A673 (cell line): ENCODE data around the gene FGF3. TPM values are rescaled to one million over a fixed set of nuclear protein-coding genes. Genes with fewer than 3 reads are reported as not detected.

ENCODE experiments used
- BruUV-seq: library from RNA; stranded (reverse); fragments of 400-500 nt; replicated peaks from 2 replicates; lab custom pipeline; 2021; lab: Mats Ljungman, UMichigan
- CTCF ChIA-PET: fragments of 300-600 bp; sonication (Branson Sonifier 250); formaldehyde crosslinking; loops from one replicate; lab custom pipeline; 2022; ENCODE audit warnings: antibody characterized with exemption; lab: Charles Lee
- POLR2A ChIA-PET: fragments of 300-600 bp; sonication (Branson Sonifier 250); formaldehyde crosslinking; loops from one replicate; lab custom pipeline; 2022; ENCODE audit warnings: antibody characterized with exemption; ENCODE audit not compliant: low non-redundant PET; lab: Charles Lee
- DNase-seq: peaks from one replicate; pipeline ENCODE4 v3.0.0-alpha.2; 2015; ENCODE audit warnings: low spot score
- H3K27ac ChIP-seq: fragments of 200-600 bp; sonication (generic); 2 replicates; pipeline ENCODE4 v1.5.1; 2016; ENCODE audit warnings: mixed run types, low read depth, mild to moderate bottlenecking, mixed read lengths, antibody characterized with exemption, low read length; ENCODE audit not compliant: poor library complexity, severe bottlenecking
- H3K27me3 ChIP-seq: fragments of 200-600 bp; sonication (generic); replicated peaks from 2 replicates; pipeline ENCODE4 v1.6.1; 2017; ENCODE audit warnings: mixed run types, low read depth, mild to moderate bottlenecking, mixed read lengths, antibody characterized with exemption, low read length; ENCODE audit not compliant: insufficient read depth, poor library complexity
- H3K36me3 ChIP-seq: fragments of 200-600 bp; sonication (generic); 2 replicates; pipeline ENCODE4 v1.6.1; 2016; ENCODE audit warnings: mixed run types, mild to moderate bottlenecking, mixed read lengths, antibody characterized with exemption, low read length; ENCODE audit not compliant: insufficient read depth, poor library complexity, severe bottlenecking
- H3K4me1 ChIP-seq: fragments of 200-600 bp; sonication (generic); 2 replicates; pipeline ENCODE4 v1.6.1; 2017; ENCODE audit warnings: mixed run types, mild to moderate bottlenecking, mixed read lengths, antibody characterized with exemption, low read length; ENCODE audit not compliant: insufficient read depth, poor library complexity, severe bottlenecking
- H3K4me3 ChIP-seq: fragments of 200-600 bp; sonication (generic); 2 replicates; pipeline ENCODE4 v1.5.1; 2016; ENCODE audit warnings: low read depth, mixed run types, mild to moderate bottlenecking, mixed read lengths, low read length; ENCODE audit not compliant: poor library complexity, severe bottlenecking
- H3K9me3 ChIP-seq: fragments of 200-600 bp; sonication (generic); 2 replicates; pipeline ENCODE4 v1.6.1; 2016; ENCODE audit warnings: mixed run types, low read depth, mild to moderate bottlenecking, mixed read lengths, antibody characterized with exemption, low read length; ENCODE audit not compliant: poor library complexity, severe bottlenecking
- CTCF ChIP-seq: fragments of 300-800, 200-600 bp; sonication (generic); conservative IDR thresholded peaks from 2 replicates; pipeline ENCODE4 v1.5.1; 2017; ENCODE audit warnings: low read depth, mild to moderate bottlenecking, antibody characterized with exemption, low read length, moderate library complexity, mixed read lengths
- EZH2 ChIP-seq: fragments of 200-600 bp; sonication (generic); IDR thresholded peaks from 2 replicates; pipeline ENCODE4 v1.6.1; 2017; ENCODE audit warnings: borderline replicate concordance, low read depth, mild to moderate bottlenecking, mixed read lengths, antibody characterized with exemption, low read length; ENCODE audit not compliant: poor library complexity, severe bottlenecking
- intact Hi-C: fragments of 100-400 bp; cut with micrococcal nuclease; formaldehyde crosslinking; loops from one replicate; pipeline ENCODE4 v1.10.0; 2022; ENCODE audit not compliant: unreplicated experiment
- total RNA-seq: library from RNA; stranded (reverse); gene quantifications from 2 replicates; pipeline ENCODE4 v1.2.3, GENCODE V29; 2021

The FGF3 gene
- total RNA-seq, 1 experiment from 2014 or later, result not detected

DNA sequence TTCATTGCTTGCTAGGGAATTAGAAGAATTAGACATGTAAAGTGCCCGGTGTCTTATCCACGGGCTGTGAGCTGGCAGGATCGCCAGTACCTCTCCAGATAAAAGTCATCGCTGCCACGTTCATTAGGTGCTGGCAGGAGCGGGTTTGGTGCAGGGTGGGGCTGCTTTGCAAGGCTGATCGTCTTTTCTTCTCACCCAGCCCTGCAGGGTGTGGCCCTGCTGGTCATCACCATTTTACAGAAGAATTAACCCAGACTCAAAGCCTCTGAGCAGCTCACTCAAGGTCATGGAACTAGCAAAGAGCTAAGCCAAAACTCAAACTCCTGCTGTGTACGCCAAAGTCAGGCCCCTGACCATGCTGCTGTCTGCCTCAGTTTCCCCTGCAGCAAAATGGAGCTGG is 38.0 kb downstream of the FGF3 start:
- ChIA-PET POLR2A (interaction anchor here (0.6 kb wide), 2 partner anchors 66 to 1557 kb away, joined by 3 read pairs; no protein-coding TSS in a partner anchor), CTCF (no interaction called here)
- Histone ChIP-seq H3K4me1 (no peaks in the 10 kb centered on the region), H3K27ac (no peak overlapping the region), H3K36me3 (no peaks in the 10 kb centered on the region), H3K4me3 (no peak overlapping the region), H3K27me3 (peaks cover 21% of the 10 kb centered on the region), H3K9me3 (no peaks in the 10 kb centered on the region)
- TF ChIP-seq EZH2, result no peak
- no peak for TF ChIP-seq CTCF
- intact Hi-C loops, result no loop called here
- no TSS peak for BruUV-seq
- no peak for DNase-seq

- Histone ChIP-seq H3K4me1 (no peaks in the 10 kb centered on the region), H3K36me3 (no peaks in the 10 kb centered on the region), H3K9me3 (no peaks in the 10 kb centered on the region), H3K27me3 (peaks cover 50% of the 10 kb centered on the region), H3K4me3 (no peak overlapping the region), H3K27ac (no peak overlapping the region)
- TF ChIP-seq CTCF (no peak), EZH2 (no peak)
- intact Hi-C loops, result no loop called here
- no peak for DNase-seq
- ChIA-PET POLR2A (interaction anchor here (0.5 kb wide), 1 partner anchor 24 kb away, joined by 3 read pairs; no protein-coding TSS in a partner anchor), CTCF (interaction anchor here (0.6 to 1.1 kb wide), 2 partner anchors 23 to 396 kb away, joined by 3 to 7 read pairs; no protein-coding TSS in a partner anchor)
- BruUV-seq, result no TSS peak
Measured at GRCh38 chr11:69778373-69778772, 40.8 kb downstream of the FGF3 start.

DNA sequence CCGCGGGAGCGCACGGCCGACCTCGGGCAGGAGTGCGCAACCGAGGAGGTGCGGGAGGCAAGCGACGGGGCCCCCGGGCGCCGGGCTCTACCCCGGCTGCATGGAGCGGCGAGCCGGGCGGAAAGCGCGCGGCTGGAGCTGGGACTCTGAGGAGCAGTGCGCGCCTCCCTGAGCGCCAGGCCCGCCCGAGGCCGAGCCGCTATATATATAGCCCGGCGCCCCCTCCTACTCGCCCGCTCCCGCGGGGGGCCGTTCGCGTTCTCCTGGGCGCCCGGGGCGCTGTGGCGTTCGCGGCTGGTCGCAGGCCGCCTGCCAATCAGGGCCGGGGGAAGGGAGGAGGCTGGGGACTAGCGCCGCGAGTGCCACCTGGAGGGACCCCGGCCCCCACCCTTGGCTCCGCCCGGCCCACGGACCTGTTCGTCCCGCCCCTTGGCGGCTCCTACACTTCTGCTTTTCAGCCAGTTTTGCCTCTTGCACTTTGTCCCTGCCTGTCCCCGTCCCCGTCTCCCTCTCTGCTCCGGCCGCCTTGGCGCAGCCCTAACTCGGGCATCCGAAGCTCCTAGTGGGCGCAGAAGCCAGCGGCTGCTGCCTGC is 44.0 kb downstream of the FGF3 start, which contains the start of gene FGF4:
TSS of gene FGF4 (minus strand) at position 179 of the 593 bp plus-strand sequence. CDS start 257 bp downstream, outside the sequence.
- TF ChIP-seq CTCF, result no peak
- TF ChIP-seq EZH2, result peak; percentile 16
- BruUV-seq, result no TSS peak
- H3K36me3 ChIP-seq, result no peaks in the 10 kb centered on the region
- peaks cover 76% of the 10 kb centered on the region for H3K27me3 ChIP-seq
- no peaks in the 10 kb centered on the region for H3K9me3 ChIP-seq
- intact Hi-C loops, result no loop called here
- POLR2A ChIA-PET, result no interaction called here
- H3K4me3 ChIP-seq, result no peak within 1 kb of the TSS
- H3K4me1 ChIP-seq, result no peaks in the 10 kb centered on the region
- DNase-seq, result no peak
- CTCF ChIA-PET, result no interaction called here
- H3K27ac ChIP-seq, result no peak within 1 kb of the TSS
